ENCODE results near the gene ZNF536. TPM values are rescaled to one million over a fixed set of nuclear protein-coding genes. Genes with fewer than 3 reads are reported as not detected.

Gene ZNF536
- total and polyA plus RNA-seq, 9 of the 15 experiments (the other 6 are each of a cell fraction or from before 2014, with no cell fraction given), result not detected

DNA sequence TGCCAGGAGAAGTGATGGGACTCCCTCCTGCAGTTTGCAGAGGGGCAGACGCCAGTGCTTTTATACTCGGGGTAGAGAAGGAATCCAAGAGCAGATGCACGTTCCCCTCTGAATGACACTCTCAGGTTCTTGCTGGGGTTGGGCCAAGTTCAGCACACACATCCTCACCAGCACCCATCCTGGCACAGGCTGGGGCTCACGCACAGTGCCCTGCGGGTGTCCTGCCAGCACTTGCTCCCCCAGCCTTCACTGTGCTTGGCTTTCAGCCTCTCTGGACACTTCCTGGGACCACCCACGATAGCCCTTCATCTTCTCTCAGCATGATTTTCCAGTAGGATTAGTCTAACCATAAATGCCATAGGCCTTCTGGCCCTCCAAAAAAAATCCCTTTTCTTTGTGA, 158.6 kb downstream of the ZNF536 start (continued):
- TF ChIP-seq, protein P1, sequence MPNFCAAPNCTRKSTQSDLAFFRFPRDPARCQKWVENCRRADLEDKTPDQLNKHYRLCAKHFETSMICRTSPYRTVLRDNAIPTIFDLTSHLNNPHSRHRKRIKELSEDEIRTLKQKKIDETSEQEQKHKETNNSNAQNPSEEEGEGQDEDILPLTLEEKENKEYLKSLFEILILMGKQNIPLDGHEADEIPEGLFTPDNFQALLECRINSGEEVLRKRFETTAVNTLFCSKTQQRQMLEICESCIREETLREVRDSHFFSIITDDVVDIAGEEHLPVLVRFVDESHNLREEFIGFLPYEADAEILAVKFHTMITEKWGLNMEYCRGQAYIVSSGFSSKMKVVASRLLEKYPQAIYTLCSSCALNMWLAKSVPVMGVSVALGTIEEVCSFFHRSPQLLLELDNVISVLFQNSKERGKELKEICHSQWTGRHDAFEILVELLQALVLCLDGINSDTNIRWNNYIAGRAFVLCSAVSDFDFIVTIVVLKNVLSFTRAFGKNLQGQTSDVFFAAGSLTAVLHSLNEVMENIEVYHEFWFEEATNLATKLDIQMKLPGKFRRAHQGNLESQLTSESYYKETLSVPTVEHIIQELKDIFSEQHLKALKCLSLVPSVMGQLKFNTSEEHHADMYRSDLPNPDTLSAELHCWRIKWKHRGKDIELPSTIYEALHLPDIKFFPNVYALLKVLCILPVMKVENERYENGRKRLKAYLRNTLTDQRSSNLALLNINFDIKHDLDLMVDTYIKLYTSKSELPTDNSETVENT (CRISPR knock-in tag; IDR thresholded peaks at IDR 0.05), result no peak
- TF ChIP-seq, protein P2, sequence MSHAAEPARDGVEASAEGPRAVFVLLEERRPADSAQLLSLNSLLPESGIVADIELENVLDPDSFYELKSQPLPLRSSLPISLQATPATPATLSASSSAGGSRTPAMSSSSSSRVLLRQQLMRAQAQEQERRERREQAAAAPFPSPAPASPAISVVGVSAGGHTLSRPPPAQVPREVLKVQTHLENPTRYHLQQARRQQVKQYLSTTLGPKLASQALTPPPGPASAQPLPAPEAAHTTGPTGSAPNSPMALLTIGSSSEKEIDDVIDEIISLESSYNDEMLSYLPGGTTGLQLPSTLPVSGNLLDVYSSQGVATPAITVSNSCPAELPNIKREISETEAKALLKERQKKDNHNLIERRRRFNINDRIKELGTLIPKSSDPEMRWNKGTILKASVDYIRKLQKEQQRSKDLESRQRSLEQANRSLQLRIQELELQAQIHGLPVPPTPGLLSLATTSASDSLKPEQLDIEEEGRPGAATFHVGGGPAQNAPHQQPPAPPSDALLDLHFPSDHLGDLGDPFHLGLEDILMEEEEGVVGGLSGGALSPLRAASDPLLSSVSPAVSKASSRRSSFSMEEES (CRISPR knock-in tag; IDR thresholded peaks at IDR 0.05), result no peak
- TF ChIP-seq ESRRA (IDR thresholded peaks at IDR 0.05; ENCODE audit: borderline replicate concordance, low read depth) (no peak), ZC3H11A (IDR thresholded peaks at IDR 0.05; ENCODE audit: low read depth, low read length) (no peak), ZNF146 (CRISPR knock-in tag; IDR thresholded peaks at IDR 0.05; ENCODE audit: unreplicated experiment) (no peak), GTF2A2 (tag; IDR thresholded peaks at IDR 0.05) (no peak), PRPF4 (IDR thresholded peaks at IDR 0.05; ENCODE audit: insufficient read depth, low read depth, low read length, poor library complexity, severe bottlenecking) (no peak), EZH2 (IDR thresholded peaks at IDR 0.05; ENCODE audit: borderline replicate concordance, low read depth, low read length) (no peak), NRF1 (conservative IDR thresholded peaks at IDR 0.05 in 1 of 2, IDR thresholded peaks at IDR 0.05 in 1 of 2) (no peak)
- TF ChIP-seq, protein P3, sequence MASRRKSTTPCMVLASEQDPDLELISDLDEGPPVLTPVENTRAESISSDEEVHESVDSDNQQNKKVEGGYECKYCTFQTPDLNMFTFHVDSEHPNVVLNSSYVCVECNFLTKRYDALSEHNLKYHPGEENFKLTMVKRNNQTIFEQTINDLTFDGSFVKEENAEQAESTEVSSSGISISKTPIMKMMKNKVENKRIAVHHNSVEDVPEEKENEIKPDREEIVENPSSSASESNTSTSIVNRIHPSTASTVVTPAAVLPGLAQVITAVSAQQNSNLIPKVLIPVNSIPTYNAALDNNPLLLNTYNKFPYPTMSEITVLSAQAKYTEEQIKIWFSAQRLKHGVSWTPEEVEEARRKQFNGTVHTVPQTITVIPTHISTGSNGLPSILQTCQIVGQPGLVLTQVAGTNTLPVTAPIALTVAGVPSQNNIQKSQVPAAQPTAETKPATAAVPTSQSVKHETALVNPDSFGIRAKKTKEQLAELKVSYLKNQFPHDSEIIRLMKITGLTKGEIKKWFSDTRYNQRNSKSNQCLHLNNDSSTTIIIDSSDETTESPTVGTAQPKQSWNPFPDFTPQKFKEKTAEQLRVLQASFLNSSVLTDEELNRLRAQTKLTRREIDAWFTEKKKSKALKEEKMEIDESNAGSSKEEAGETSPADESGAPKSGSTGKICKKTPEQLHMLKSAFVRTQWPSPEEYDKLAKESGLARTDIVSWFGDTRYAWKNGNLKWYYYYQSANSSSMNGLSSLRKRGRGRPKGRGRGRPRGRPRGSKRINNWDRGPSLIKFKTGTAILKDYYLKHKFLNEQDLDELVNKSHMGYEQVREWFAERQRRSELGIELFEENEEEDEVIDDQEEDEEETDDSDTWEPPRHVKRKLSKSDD (conservative IDR thresholded peaks at IDR 0.05; ENCODE audit: low read length), result no peak
